NCI-H345 treated with DMSO at 0.1 percent for 48 hours (cell line): Measurements from ENCODE around the gene RHBDL1.

Source experiments
- DNase-seq: peaks from one replicate; lab custom pipeline; 2025; ENCODE audit not compliant: unreplicated experiment; lab: John Stamatoyannopoulos, UW

RHBDL1 gene

DNA sequence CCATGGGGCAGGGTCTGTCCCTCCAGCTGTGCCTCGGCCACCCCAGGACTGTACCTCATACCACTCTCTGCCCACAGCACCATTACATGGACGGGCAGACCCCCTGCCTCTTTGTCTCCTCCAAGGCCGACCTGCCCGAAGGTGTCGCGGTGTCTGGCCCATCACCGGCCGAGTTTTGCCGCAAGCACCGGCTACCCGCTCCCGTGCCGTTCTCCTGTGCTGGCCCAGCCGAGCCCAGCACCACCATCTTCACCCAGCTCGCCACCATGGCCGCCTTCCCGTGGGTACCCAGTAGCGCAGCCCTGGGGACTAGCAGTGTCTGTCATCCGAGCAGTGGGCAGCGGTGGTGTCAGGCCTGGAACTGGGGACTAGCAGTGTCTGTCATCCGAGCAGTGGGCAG, 2.6 kb upstream of the RHBDL1 start:
- no peak for DNase-seq

DNA sequence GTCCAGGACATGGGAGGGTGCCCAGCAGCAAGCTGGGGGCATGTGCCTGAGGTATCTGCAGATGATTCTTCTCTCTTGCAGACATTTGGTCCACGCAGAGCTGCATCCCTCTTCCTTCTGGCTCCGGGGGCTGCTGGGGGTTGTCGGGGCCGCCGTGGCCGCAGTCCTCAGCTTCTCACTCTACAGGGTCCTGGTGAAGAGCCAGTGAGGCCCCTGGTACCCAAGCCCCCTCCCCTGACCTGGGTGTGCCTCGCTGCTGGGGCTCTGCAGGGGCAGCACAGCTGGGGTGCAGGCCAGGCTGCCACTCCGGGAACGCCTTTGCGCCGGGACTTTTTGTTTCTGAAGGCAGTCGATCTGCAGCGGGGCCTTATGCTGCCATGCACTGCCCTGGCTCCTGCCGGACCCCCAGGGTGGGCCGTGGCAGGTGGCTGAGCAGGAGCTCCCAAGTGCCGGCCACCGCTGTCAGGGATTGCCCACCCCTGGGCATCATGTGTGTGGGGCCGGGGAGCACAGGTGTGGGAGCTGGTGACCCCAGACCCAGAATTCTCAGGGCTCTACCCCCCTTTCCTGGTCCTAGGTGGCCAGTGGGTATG, 2.0 kb upstream of the RHBDL1 start:
- no peak for DNase-seq

DNA sequence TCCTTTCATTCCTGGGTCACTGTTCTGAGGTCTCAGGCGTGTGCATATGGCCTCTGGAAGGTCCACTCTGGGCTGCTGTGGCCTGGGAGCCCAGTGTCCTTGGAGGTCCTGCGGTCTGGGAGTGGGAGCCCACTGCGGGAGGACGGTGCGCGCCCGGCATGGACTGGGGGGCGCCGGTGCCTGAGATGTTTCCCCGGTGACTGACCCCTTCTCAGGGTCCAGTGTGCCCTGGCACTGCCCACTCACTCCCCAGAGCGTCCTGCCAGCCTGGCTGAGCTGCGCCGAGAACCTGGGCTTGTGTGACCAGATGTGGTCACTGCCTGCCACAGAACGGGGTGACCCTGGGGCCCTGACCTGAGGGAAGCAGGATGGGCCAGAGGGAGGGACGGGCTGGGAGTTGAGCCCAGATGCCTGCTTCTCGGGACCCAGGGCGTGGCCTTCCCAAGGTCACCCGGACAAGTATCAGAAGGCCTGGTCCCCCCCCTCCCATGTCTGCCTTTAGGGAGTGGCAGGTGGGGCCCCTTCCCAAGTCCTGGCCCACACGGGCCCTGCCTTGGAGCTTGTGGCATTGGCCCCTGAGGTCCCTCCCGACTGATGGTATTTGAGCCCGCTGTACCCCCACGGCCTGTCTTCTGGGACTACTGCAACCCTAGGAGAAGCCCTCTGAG, 1.1 kb upstream of the RHBDL1 start:
- DNase-seq = no peak

DNA sequence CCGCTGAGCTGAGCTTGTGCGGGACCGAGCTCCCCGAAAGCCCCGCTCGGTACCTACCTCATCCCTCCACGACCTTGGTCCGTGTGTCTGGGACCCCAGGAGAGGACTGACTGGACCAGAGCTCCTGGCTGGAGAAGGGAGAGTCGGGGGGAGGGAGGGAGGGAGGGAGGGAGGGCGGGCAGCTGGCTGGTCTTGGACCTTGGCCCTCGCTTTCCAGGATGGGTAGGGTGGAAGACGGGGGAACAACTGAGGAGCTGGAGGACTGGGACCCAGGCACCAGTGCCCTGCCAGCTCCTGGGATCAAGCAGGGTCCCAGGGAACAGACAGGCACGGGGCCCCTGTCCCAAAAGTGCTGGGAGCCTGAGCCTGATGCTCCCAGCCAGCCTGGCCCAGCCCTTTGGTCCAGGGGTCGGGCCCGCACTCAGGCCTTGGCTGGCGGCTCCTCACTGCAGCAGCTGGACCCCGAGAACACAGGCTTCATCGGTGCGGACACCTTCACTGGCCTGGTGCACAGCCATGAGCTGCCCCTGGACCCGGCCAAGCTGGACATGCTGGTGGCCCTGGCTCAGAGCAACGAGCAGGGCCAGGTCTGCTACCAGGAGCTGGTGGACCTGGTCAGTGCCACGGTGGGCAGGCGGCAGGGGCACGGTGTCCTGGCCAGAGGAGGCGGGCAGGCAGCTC, 553 bp downstream of the RHBDL1 start:
- no peak for DNase-seq

DNA sequence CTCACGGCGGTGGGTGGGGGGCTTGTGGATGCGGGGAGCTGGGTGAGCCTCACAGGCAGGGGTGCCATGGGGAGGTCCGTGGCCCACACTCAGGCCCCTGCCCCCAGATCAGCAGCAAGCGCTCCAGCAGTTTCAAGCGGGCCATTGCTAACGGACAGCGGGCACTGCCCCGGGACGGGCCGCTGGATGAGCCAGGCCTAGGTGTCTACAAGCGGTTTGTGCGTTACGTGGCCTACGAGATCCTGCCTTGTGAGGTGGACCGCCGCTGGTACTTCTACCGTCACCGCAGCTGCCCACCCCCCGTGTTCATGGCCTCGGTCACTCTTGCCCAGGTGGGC, 1.1 kb downstream of the RHBDL1 start:
- no peak for DNase-seq

DNA sequence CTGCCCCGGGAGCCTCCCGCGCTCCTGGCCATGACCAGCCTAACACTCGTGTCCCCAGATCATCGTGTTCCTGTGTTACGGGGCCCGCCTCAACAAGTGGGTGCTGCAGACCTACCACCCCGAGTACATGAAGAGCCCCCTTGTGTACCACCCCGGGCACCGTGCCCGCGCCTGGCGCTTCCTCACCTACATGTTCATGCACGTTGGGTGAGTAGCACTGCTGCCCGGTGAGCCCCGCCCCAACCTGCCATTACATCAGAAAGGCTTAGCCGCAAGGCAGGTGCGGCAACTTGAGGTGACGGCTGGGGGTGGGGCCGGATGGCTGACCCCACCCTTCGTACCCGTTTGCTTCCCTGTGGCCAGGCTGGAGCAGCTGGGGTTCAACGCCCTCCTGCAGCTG, 1.4 kb downstream of the RHBDL1 start:
- peak; percentile 84 for DNase-seq

DNA sequence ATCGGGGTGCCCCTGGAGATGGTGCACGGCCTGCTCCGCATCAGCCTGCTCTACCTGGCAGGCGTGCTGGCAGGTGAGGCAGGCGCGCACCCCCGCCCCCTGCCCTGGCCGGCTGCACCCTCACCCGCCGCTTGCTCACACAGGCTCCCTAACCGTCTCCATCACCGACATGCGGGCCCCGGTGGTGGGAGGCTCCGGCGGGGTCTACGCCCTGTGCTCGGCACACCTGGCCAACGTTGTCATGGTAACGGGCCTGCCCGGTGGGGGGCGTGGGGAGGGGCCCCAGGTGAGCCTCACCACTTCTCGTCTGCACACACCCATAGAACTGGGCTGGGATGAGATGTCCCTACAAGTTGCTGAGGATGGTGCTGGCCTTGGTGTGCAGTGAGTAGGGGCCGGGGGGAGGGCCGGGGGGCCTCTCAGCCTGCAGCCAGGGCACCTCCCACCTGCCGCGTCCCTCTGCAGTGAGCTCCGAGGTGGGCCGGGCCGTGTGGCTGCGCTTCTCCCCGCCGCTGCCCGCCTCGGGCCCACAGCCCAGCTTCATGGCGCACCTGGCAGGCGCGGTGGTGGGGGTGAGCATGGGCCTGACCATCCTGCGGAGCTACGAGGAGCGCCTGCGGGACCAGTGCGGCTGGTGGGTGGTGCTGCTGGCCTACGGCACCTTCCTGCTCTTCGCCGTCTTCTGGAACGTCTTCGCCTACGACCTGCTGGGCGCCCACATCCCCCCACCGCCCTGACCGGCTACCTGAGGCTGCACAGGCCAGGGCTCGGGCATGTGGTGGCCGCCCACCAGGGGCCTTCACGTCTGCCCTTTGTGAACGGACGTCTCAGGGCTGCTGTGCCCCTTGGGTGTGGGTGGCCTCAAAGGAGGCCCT, 2.1 kb downstream of the RHBDL1 start:
- peak; percentile 61 for DNase-seq

DNA sequence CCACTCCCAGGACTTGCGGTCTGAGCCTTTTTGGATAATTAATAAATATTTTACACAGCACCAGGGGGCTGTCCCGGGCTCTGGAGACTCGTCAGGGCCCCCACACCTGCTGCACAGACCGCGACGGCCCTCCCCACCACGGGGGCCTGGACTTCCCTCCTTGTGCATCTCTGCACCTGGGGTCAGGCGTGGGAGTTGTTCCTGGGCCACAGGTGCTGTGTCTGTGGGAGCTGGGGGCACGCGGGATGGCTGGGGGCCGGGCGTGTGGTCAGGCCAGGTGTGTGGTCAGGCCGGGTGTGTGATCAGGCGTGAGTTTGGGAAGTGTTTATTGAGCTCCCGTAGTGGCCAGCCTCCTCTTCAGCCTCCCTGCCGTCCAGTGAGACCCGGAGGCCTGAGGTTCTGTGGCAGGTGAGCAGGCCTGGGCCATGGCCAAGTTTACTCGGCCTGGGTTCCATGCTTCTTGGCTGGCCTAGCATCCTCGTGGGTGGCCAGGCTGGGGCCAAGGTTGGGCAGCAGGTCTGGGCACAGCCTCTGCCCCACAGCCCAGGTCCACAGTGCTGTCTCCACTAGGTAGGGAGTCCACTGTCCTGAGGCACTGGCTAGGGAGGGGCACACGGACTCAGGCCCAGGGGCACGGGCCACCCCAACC, 2.9 kb downstream of the RHBDL1 start:
- no peak for DNase-seq

DNA sequence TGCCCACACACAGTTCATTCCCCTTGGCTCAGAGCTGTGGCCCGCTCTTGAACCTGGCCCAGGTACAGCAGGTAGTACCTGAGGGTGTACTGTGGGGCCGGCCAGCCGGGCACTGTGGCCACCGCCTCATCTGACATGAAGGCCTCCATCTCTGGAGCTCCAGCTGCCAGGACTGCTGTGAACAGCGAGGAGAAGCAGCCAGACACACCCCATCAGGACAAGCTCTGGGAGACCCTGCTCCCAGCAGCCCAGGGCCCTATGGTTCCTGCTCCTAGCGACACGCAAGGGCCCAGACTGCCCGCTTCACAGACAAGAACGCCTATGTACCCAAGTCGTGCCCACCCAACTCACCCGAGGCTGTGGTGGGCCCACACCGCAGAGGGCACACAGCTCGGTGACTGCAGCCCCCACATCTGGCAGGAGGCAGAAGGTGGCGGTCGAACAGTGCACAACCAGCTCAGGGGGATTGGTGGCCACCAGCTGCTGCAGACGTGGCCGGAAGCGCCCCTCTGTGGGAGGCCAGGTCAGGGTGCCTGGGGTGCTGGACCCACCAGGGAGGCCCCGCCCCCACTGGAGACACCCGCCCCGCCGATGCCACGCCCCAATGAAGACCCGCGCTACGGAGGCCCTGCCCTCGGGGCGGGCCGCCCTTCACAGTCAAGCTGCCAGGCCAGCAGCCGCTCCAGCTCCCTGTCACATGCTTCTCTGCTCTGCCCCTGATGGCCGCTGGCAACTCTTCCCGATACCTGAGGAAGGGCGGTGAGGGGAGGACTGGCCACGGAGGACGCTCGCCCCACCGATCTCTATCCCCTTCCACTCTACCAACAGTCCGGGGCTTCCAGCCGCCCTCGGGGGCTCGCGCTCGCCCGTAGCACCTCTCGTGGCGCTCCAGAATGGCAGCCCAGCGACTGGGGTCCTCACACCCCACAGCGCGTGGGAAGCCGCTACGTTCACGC, 3.7 kb downstream of the RHBDL1 start:
- peak; percentile 59 for DNase-seq

DNA sequence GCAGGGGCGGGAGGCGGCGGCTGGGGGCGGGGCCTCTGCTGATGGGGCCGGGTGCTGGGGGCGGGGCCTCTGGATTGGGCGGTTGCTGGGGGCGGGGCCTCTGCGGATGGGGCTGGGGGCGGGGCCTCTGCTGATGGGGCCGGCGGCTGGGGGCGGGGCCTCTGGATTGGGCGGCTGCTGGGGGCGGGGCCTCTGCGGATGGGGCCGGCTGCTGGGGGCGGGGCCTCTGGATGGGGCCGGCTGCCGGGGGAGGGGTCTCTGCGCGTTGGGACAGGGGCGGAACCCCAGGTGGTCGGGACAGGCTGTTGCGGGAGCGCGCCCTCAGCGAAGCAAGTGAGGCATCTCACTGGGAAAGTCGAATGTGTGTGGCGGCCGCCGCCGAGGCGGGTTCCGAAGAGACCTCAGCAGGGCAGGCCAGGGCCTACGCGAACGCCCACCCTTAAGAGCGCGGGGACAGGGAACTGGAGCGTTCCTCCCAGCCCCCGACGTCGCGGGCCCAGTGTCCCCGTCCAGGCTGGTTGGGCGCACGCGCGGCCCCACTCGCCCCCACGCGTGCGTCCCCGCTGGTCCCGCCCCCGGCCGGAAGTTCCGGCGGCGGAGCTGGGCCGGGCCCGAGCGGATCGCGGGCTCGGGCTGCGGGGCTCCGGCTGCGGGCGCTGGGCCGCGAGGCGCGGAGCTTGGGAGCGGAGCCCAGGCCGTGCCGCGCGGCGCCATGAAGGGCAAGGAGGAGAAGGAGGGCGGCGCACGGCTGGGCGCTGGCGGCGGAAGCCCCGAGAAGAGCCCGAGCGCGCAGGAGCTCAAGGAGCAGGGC, 4.5 kb downstream of the RHBDL1 start, which contains the start of gene STUB1:
TSS of gene STUB1 (plus strand) at position 597 of the 811 bp plus-strand sequence. CDS start at position 713, 116 bp downstream.
- peak; percentile 86 for DNase-seq

DNA sequence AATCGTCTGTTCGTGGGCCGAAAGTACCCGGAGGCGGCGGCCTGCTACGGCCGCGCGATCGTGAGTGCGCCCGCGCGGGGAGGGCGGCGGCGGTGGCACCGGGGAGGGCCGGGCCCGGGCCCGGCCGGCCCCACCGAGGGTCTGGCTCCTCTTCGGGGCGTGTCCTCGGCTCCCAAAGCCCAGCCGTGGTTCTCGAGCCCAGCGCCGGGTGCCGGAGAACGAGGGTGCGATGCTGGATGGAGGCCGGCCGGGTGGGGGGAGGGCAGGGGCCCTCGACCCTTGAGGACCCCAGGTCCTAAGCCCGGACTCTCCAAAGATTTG, 5.1 kb downstream of the RHBDL1 start:
- no peak for DNase-seq

DNA sequence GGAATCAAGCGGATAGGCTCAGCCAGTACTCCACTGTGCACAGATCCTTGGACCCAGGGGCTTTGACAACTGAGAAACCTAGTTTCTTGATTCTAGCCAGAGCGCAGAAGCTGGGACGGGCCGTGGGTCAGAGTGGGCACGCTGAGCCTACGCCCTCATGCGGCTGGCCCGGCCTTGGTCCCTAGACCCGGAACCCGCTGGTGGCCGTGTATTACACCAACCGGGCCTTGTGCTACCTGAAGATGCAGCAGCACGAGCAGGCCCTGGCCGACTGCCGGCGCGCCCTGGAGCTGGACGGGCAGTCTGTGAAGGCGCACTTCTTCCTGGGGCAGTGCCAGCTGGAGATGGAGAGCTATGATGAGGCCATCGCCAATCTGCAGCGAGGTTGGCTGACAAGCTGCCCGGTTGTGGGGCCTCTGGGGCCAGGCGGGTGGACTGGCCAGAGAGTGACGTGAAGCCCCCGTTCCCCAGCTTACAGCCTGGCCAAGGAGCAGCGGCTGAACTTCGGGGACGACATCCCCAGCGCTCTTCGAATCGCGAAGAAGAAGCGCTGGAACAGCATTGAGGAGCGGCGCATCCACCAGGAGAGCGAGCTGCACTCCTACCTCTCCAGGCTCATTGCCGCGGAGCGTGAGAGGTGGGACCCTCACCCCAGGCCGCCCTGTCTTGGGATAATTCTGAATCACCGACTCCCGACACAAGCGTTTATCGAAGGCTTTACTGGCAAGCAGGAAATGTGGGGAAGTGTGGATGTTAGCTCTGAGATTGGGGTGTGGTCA, 5.7 kb downstream of the RHBDL1 start:
- DNase-seq = no peak

DNA sequence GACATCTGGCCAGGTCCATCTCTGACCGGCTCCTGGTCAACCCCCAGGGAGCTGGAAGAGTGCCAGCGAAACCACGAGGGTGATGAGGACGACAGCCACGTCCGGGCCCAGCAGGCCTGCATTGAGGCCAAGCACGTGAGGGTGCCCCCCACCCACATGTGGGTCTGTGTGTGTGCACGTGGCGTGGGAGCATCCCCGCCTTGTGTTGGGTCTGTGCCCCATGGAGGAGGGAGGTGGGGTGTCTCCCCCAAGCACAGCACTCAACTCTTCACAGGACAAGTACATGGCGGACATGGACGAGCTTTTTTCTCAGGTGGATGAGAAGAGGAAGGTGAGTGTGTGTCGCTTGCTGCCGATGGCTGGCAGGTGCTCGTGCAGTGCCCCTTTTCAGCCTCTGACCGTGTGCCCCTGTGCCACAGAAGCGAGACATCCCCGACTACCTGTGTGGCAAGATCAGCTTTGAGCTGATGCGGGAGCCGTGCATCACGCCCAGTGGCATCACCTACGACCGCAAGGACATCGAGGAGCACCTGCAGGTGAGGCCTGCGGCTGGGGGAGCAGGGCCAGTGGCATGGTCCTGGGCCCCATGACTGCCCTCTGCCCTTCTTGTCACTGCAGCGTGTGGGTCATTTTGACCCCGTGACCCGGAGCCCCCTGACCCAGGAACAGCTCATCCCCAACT, 6.4 kb downstream of the RHBDL1 start:
- no peak for DNase-seq

DNA sequence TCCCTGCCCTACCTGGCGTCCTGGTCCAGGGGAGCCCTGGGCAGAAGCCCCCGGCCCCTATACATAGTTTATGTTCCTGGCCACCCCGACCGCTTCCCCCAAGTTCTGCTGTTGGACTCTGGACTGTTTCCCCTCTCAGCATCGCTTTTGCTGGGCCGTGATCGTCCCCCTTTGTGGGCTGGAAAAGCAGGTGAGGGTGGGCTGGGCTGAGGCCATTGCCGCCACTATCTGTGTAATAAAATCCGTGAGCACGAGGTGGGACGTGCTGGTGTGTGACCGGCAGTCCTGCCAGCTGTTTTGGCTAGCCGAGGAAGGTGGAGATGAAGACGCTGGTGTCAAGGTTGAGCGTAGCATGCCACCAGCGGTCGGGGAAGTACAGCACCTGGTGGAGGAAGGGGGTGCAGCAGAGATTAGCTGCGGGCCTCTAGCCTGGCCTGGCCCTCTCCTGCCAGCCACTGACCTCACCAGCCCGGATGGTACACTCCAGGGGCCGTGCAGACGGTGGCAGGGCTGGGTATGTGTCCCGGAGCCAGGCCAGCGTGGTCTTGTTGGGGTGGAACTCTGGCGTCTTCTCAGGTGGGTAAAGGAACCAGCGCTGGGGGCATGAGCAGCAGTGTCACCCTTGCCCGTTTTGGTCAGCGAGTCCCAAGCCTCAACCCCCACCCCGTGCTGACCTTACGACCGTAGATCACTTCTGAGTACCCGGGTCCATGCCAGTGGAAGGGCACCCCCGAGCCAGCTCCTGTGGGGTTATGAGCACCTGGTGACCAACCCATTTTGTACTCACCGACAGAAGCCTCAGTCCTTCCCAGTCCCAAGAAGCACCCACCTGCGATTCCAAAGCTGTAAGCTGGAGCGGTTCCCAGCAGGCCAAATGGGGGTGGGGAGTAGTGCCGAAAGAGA, 7.3 kb downstream of the RHBDL1 start:
- DNase-seq = no peak

DNA sequence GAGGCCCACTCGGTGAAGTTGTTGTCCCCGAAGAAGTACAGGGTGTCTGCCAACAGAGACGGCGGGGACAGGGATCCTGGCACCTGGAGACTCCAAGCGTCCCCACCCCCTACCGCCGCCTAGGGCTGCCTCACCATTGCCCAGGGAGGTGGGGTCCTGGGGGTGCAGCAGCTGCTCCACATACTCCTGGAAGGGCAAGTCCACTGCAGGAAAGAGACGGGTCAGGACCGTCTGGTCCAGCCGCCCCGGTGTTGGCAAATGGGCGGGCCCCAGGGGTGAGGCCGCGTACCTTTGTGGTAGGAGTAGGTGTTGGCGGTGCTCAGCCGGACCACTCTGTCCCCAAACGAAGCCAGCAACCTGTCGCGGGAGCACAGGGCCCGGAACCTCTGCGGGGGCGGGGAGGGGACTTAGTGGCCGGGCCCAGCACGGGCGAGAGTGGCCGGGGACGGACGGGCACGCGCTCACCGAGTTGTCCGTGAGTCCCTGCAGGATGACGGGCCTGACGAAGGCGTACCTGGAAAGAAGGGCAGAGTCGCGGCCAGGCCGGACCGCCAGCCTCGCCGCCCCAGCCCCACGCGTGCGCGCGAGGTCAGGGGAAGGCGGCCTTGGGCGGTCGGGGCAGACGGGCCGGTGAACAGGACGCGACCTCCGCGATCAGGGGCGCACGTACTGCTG, 8.1 kb downstream of the RHBDL1 start:
- DNase-seq = no peak

DNA sequence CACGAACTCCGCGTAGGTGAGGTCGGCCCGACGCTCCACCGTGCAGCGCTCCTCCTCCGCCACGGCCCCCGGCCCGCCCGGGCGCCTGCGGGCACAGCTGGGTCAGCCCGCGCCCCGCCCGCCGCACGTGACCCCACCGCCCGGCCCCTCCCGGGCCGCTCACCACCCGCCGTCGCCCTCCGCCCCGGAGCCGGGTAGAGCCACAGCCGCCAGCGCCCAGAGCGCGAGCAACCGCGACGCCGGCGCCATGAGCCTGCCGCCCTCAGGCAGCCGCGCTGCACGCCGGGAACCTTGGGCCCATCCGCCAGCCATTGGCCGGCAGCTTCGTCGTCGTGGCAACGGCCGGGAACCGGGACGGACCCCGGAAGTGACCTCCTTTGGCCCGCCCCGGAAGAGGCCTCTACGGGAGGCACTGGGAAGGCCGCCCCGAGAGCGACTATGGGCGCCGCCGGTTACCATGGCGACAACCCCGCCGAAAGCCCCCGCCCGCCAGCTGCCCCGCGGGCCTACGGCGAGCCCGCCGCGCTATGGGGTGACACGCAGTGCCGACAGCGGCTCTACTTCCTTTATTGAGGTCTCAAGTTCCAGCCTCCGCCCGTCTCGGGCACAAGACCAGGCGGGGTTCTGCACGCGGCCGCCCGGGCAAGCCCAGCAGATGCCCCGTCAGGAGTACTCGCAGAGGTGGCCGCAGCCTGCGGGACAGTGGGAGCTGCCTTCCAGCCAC, 8.8 kb downstream of the RHBDL1 start, which contains the start of gene JMJD8:
TSS of gene JMJD8 (minus strand) at position 264 of the 724 bp plus-strand sequence. CDS start at position 249, 15 bp downstream.
- DNase-seq = peak; percentile 92
